IPS-18c (cell line): ENCODE data around the gene OR5K4.

Experiments used
- H3K4me3 ChIP-seq: 2 replicates; pipeline ENCODE4 v1.7.0; 2013; ENCODE audit warnings: low read depth, mild to moderate bottlenecking, low read length, moderate library complexity; ENCODE audit not compliant: insufficient read depth
- H3K9me3 ChIP-seq: one replicate; pipeline ENCODE4 v1.6.1; 2013; ENCODE audit warnings: mild to moderate bottlenecking, low read length, moderate library complexity; ENCODE audit not compliant: control insufficient read depth, insufficient read depth

The OR5K4 gene, protein sequence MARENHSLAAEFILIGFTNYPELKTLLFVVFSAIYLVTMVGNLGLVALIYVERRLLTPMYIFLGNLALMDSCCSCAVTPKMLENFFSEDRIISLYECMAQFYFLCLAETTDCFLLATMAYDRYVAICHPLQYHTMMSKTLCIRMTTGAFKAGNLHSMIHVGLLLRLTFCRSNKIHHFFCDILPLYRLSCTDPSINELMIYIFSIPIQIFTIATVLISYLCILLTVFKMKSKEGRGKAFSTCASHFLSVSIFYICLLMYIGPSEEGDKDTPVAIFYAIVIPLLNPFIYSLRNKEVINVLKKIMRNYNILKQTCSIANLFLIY

GRCh38 chr3:98353554-98353953 is at the start of gene OR5K4:
Gene OR5K4 (plus strand): TSS chr3:98353854. CDS start chr3:98353854, 0 bp downstream.
- Histone ChIP-seq H3K9me3 (no peaks in the 10 kb centered on the region), H3K4me3 (no peak within 1 kb of the TSS)

DNA sequence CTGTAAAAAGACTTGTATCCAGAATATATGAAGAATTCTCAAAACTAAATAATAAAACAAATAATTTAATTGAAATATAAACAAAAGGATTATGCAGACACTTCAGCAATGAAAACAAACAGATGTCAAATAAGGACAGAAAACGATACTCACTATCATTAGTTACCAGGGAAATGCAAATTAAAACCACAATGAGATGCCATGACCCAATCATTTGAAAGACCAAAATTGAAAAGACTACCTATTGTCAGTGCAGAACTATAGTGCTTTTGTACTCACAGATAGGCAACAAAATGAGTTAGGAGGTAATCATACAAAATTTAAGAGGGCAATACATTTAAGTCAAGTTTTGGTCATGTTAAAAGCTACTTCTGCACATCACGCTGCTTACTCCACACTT is 31.6 kb upstream of the OR5K4 start:
- no peak overlapping the region for H3K4me3 ChIP-seq
- H3K9me3 ChIP-seq: no peaks in the 10 kb centered on the region

- H3K9me3 ChIP-seq: no peaks in the 10 kb centered on the region
- H3K4me3 ChIP-seq: no peak overlapping the region
Observed at GRCh38 chr3:98322686-98323085, 31.0 kb upstream of the OR5K4 start.

GRCh38 chr3:98323425-98323824 is 30.2 kb upstream of the OR5K4 start:
- H3K9me3 ChIP-seq: no peaks in the 10 kb centered on the region
- H3K4me3 ChIP-seq: no peak overlapping the region

DNA sequence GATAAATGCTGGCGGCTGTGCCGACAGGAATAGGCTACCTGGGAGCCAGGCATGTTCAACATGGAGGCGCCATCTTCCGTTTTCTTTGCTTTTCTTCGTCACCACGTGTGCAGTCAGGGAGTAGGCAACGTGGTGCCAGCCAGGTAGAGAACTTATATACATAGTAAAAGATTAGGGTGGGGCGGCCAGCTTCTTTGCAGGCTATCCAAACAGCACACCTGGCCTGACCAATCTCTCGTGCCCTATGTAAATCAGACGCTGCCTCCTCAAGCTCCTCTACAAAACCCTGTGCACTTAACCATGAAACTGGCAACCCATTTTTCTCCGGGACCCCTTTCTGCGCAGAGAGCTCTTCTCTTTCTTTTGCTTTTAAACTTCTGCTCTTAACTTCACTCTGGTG is 28.6 kb upstream of the OR5K4 start:
- H3K4me3 ChIP-seq: no peak overlapping the region
- H3K9me3 ChIP-seq: no peaks in the 10 kb centered on the region

DNA sequence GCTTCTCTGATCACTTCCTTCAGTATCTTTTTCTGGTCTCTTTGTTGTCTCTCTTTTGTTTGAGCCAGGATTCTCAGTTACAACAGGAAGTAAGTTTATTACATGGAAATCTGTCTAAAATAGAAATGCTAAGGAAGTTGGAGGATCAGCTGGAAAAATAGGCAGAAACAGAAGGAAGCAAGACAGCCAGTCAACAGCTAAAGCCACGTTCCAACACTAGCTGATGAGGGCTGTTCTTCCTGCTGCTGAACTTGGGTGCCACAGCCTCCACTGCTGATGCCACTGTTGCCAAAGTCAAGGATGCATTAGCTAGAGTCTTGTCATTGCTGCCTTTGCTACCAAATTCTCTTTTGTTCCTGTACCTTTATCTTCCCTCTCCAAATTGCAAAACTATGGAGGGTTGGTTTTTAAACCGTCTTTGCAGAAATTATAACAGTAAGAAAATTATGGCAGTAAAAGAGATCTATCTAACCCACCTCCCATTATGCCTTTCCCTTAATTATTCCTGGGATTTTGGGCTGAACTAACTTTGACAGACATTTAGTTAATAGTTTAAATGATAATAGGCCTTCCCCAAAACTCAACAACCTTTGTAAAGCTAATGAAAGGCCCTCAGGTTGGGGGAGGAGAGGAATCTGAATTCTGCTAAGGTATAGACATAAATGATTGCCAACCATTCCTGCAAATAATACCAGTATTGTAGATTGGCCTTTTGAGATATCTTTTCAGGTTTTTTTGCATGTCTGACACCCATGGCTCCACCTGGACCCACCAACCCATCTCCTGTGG is 27.4 kb upstream of the OR5K4 start:
- H3K4me3 ChIP-seq: no peak overlapping the region
- no peaks in the 10 kb centered on the region for H3K9me3 ChIP-seq

DNA sequence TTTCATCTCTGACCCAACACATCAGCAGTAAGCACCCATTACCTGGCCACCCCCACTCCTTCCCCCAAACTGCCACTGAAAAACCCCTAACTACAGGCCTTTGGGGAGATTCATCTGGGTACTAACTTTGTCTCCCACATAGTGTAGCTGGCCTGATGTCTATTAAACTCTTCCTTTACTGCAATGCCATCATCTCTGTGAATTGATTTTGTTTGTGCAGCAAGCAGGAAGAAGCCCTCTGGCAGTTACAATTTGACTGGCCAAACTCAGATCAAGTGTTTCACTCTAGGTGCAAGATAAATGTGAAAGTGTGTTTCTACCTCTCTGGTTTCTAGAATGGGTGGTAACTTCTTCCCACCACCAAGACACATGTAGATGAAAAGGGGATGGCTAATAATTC is 26.7 kb upstream of the OR5K4 start:
- Histone ChIP-seq H3K4me3 (no peak overlapping the region), H3K9me3 (no peaks in the 10 kb centered on the region)

- Histone ChIP-seq H3K9me3 (no peaks in the 10 kb centered on the region), H3K4me3 (no peak overlapping the region)
Observed at GRCh38 chr3:98328933-98329332, 24.7 kb upstream of the OR5K4 start.

DNA sequence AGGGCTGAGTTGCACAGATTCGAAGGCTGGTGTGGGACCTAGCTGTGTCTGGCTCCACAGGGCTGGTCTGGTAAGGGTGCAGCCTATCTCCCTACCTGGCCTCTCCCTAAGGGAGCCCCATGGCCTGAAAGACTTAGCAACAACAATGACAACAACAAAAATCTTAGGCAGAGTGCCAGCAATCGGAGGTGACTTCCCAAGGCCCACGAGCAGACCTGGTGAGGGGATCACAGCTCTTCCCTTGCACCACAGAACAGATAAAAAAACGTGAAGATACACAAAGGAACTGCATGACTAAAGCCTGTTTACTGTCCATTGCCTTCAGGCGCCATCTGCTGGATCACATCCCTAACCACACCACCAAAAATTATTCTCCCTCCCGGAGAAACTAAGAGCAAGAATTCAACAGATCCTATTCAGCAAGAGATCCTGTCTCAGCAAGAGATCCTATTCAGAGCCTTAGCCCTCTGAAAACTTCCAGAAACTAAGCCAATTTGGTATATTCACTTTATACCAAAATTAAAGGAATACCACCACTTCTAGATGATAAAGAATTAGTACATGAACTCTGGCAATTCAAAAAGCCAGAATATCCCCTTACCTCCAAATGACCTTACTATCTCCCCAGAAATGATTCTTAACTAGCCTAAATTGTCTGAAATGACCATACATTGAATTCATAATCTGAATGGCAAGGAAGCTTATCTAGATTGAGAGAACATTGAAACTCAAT is 24.1 kb upstream of the OR5K4 start:
- Histone ChIP-seq H3K9me3 (no peaks in the 10 kb centered on the region), H3K4me3 (no peak overlapping the region)

GRCh38 chr3:98331329-98331728 is 22.3 kb upstream of the OR5K4 start:
- no peaks in the 10 kb centered on the region for H3K9me3 ChIP-seq
- H3K4me3 ChIP-seq: no peak overlapping the region

GRCh38 chr3:98333989-98334606 is 19.6 kb upstream of the OR5K4 start:
- Histone ChIP-seq H3K9me3 (no peaks in the 10 kb centered on the region), H3K4me3 (no peak overlapping the region)

GRCh38 chr3:98339031-98339430 is 14.6 kb upstream of the OR5K4 start:
- no peak overlapping the region for H3K4me3 ChIP-seq
- H3K9me3 ChIP-seq: no peaks in the 10 kb centered on the region

- no peaks in the 10 kb centered on the region for H3K9me3 ChIP-seq
- H3K4me3 ChIP-seq: no peak overlapping the region
Observed at GRCh38 chr3:98341758-98342157, 11.9 kb upstream of the OR5K4 start.

DNA sequence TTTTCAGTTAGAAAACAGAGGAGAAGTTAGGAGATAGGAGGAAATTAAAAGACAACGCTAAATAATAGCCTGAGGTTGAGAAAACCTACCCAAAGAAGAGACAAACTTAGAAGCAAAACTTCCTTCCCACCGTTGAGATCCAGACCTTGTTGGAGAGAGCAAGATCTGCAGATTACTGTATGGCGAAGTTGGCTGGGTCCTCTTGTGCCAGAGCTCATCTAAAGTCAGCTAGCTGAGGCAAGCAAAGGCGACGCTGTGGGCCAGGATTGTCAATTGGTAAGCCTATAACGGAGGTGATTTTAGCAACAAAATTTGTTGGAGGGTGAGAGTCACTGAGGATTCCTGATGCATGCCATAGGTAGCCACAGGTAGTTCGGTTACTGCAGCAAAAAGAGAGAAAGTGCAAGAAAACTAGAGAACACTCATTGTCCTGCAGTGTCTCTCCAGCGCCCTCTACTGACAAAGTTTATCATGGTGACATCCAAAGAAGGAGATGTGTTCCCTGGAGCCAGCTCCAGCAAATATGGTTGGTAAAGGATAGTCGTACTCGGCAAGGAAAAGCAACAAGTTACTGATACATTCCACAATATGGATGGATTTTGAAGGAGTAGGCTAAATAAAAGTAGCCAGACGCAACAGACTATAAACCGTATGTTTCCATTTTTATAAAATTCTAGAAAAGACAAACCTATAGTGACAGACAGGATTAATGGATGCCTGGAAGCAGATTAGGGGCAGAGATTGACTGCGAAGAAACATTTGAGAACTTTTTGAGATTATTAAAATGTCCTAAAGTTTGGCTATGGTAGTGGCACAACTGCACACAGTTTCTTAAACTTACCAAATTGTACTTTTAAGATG is 9.8 kb upstream of the OR5K4 start:
- Histone ChIP-seq H3K9me3 (no peaks in the 10 kb centered on the region), H3K4me3 (no peak overlapping the region)

- no peaks in the 10 kb centered on the region for H3K9me3 ChIP-seq
- H3K4me3 ChIP-seq: no peak overlapping the region
Observed at GRCh38 chr3:98350082-98350481, 3.6 kb upstream of the OR5K4 start.

GRCh38 chr3:98359250-98359649 is 5.6 kb downstream of the OR5K4 start:
- no peaks in the 10 kb centered on the region for H3K9me3 ChIP-seq
- H3K4me3 ChIP-seq: no peak overlapping the region
